ENCODE data around the gene FIGNL2. TPM values are rescaled to one million over a fixed set of nuclear protein-coding genes. Genes with fewer than 3 reads are reported as not detected.

Gene FIGNL2
- total RNA-seq, 1 donor from 2014 or later, result 17.8 TPM

- no peaks in the 10 kb centered on the region for H3K9me3 Mint-ChIP-seq
- peaks cover 9% of the 10 kb centered on the region for H3K4me1 Mint-ChIP-seq (ENCODE audit: unreplicated experiment)
- H3K27ac Mint-ChIP-seq, result peak overlapping the region; percentile 67
- TF ChIP-seq CTCF (conservative IDR thresholded peaks at IDR 0.05), result no peak
- no peak for DNase-seq (ENCODE audit: extremely low spot score, unreplicated experiment)
- peaks cover 23% of the 10 kb centered on the region for H3K27me3 Mint-ChIP-seq
- no peak overlapping the region for H3K4me3 Mint-ChIP-seq
- peaks cover 5% of the 10 kb centered on the region for H3K36me3 Mint-ChIP-seq
Measured at GRCh38 chr12:51819736-51820525, 28.6 kb downstream of the FIGNL2 start.

- no peak overlapping the region for H3K27ac Mint-ChIP-seq
- no peak for DNase-seq (ENCODE audit: extremely low spot score, unreplicated experiment)
- H3K4me1 Mint-ChIP-seq (ENCODE audit: unreplicated experiment), result peaks cover 9% of the 10 kb centered on the region
- no peak overlapping the region for H3K4me3 Mint-ChIP-seq
- no peaks in the 10 kb centered on the region for H3K9me3 Mint-ChIP-seq
- TF ChIP-seq CTCF (conservative IDR thresholded peaks at IDR 0.05), result no peak
- H3K36me3 Mint-ChIP-seq, result peaks cover 5% of the 10 kb centered on the region
- H3K27me3 Mint-ChIP-seq, result peaks cover 23% of the 10 kb centered on the region
Measured at GRCh38 chr12:51818566-51819300, 29.8 kb downstream of the FIGNL2 start.

- no peaks in the 10 kb centered on the region for H3K9me3 Mint-ChIP-seq
- H3K4me1 Mint-ChIP-seq (ENCODE audit: unreplicated experiment), result peaks cover 9% of the 10 kb centered on the region
- peaks cover 23% of the 10 kb centered on the region for H3K27me3 Mint-ChIP-seq
- no peak overlapping the region for H3K4me3 Mint-ChIP-seq
- H3K27ac Mint-ChIP-seq, result no peak overlapping the region
- no peak for DNase-seq (ENCODE audit: extremely low spot score, unreplicated experiment)
- peaks cover 5% of the 10 kb centered on the region for H3K36me3 Mint-ChIP-seq
- no peak for TF ChIP-seq CTCF (conservative IDR thresholded peaks at IDR 0.05)
Measured at GRCh38 chr12:51818086-51818485, 30.4 kb downstream of the FIGNL2 start.

- Mint-ChIP-seq H3K27me3 (peaks cover 23% of the 10 kb centered on the region), H3K9me3 (no peaks in the 10 kb centered on the region), H3K4me3 (peak overlapping the region; percentile 67), H3K4me1 (ENCODE audit: unreplicated experiment) (peaks cover 9% of the 10 kb centered on the region), H3K36me3 (peaks cover 5% of the 10 kb centered on the region), H3K27ac (no peak overlapping the region)
- DNase-seq (ENCODE audit: extremely low spot score, unreplicated experiment), result no peak
- no peak for TF ChIP-seq CTCF (conservative IDR thresholded peaks at IDR 0.05)
Measured at GRCh38 chr12:51817027-51817953, 31.2 kb downstream of the FIGNL2 start.

GRCh38 chr12:51815571-51815970 lies 32.9 kb downstream of the FIGNL2 start:
- TF ChIP-seq CTCF (conservative IDR thresholded peaks at IDR 0.05), result no peak
- Mint-ChIP-seq H3K9me3 (no peaks in the 10 kb centered on the region), H3K36me3 (peaks cover 5% of the 10 kb centered on the region), H3K27ac (peak overlapping the region; percentile 67), H3K4me3 (peak overlapping the region; percentile 81), H3K27me3 (peaks cover 23% of the 10 kb centered on the region), H3K4me1 (ENCODE audit: unreplicated experiment) (peaks cover 13% of the 10 kb centered on the region)
- no peak for DNase-seq (ENCODE audit: extremely low spot score, unreplicated experiment)
